ENCODE data around the gene TMEM100.

- TF ChIP-seq POLR2A (IDR thresholded peaks at IDR 0.05; ENCODE audit: low read length) (no peak), GATA1 (IDR thresholded peaks at IDR 0.05; ENCODE audit: low read depth, low read length) (no peak)
These were observed 4.5 kb downstream of the TMEM100 start for GRCh38 chr17:55717898-55718735.

Measured in erythroblast (primary cell).